Keratinocyte (primary cell): Measurements from ENCODE around the gene GALNT9. TPM values are rescaled to one million over a fixed set of nuclear protein-coding genes. Genes with fewer than 3 reads are reported as not detected.

Source experiments
- DNase-seq: peaks from one replicate; pipeline ENCODE4 v3.0.0-alpha.2; 2011; ENCODE audit warnings: low read depth, missing footprints, low spot score
- FAIRE-seq: peaks from 2 replicates; lab custom pipeline; 2011; peaks lifted over from hg19 to GRCh38; lab: Jason Lieb, UNC
- H2AFZ ChIP-seq: 2 replicates; pipeline ENCODE4 v1.6.0; 2012; ENCODE audit warnings: low read length, control low read depth, inconsistent platforms; ENCODE audit not compliant: control insufficient read depth
- H3K27ac ChIP-seq: 2 replicates; pipeline ENCODE4 v1.5.1; 2011; ENCODE audit warnings: low read length; ENCODE audit not compliant: control insufficient read depth, insufficient read depth
- H3K27me3 ChIP-seq: 3 replicates; pipeline ENCODE4 v1.6.0; 2011; ENCODE audit warnings: low read length; ENCODE audit not compliant: control insufficient read depth, insufficient read depth; ENCODE audit errors: extremely low read depth
- H3K36me3 ChIP-seq, 2 experiments: 2 replicates in 1 of 2; 3 replicates in 1 of 2; pipeline ENCODE4 v1.5.1; 2011; ENCODE audit warnings: low read length in 2 of 2, mild to moderate bottlenecking in 1 of 2; ENCODE audit not compliant: control insufficient read depth in 2 of 2, insufficient read depth in 2 of 2; ENCODE audit errors: extremely low read depth in 1 of 2
- H3K4me1 ChIP-seq: 3 replicates; pipeline ENCODE4 v1.5.1; 2011; ENCODE audit warnings: low read length; ENCODE audit not compliant: control insufficient read depth, insufficient read depth; ENCODE audit errors: extremely low read depth
- H3K4me2 ChIP-seq: 3 replicates; pipeline ENCODE4 v1.6.0; 2011; ENCODE audit warnings: low read depth, low read length; ENCODE audit not compliant: control insufficient read depth, insufficient read depth; ENCODE audit errors: extremely low read depth
- H3K4me3 ChIP-seq, 3 experiments: fragments of 200-600 bp in 1 of 3; sonication (generic) in 1 of 3; 2 replicates in 2 of 3; 3 replicates in 1 of 3; pipeline ENCODE4 v1.5.1; 2011 to 2016; ENCODE audit warnings: low read length in 3 of 3, mild to moderate bottlenecking in 3 of 3, control low read depth in 2 of 3, inconsistent platforms in 1 of 3, low read depth in 1 of 3, mixed read lengths in 1 of 3, mixed run types in 1 of 3, moderate library complexity in 1 of 3; ENCODE audit not compliant: control insufficient read depth in 2 of 3, insufficient read depth in 2 of 3; ENCODE audit errors: extremely low read depth in 1 of 3
- H3K79me2 ChIP-seq: 2 replicates; pipeline ENCODE4 v1.6.0; 2012; ENCODE audit warnings: low read length; ENCODE audit not compliant: control insufficient read depth, insufficient read depth
- H3K9ac ChIP-seq: 3 replicates; pipeline ENCODE4 v1.6.0; 2011; ENCODE audit warnings: low read length; ENCODE audit not compliant: control insufficient read depth, insufficient read depth; ENCODE audit errors: extremely low read depth
- H3K9me1 ChIP-seq: 3 replicates; pipeline ENCODE4 v1.6.0; 2011; ENCODE audit warnings: low read length; ENCODE audit not compliant: control insufficient read depth, insufficient read depth; ENCODE audit errors: extremely low read depth
- H3K9me3 ChIP-seq: 2 replicates; pipeline ENCODE4 v1.5.1; 2012; ENCODE audit warnings: low read depth, low read length; ENCODE audit not compliant: control insufficient read depth
- H4K20me1 ChIP-seq: 3 replicates; pipeline ENCODE4 v1.6.0; 2011; ENCODE audit warnings: low read length; ENCODE audit not compliant: control insufficient read depth, insufficient read depth; ENCODE audit errors: extremely low read depth
- CTCF ChIP-seq, 3 experiments: IDR thresholded peaks in 1 of 3; conservative IDR thresholded peaks in 1 of 3; optimal IDR thresholded peaks in 1 of 3; 2 replicates in 2 of 3; 3 replicates in 1 of 3; pipeline versions ENCODE3 to v1.5.1; 2011; ENCODE audit warnings: low read length in 3 of 3, mild to moderate bottlenecking in 3 of 3, moderate library complexity in 2 of 3, control low read depth in 1 of 3, inconsistent platforms in 1 of 3; ENCODE audit not compliant: insufficient read depth in 2 of 3; ENCODE audit errors: extremely low read depth in 1 of 3
- EZH2 ChIP-seq: IDR thresholded peaks from one replicate; pipeline ENCODE4 v1.6.1; 2012; ENCODE audit warnings: inconsistent platforms, mild to moderate bottlenecking, low read length, moderate library complexity
- dilution Hi-C: fragments of 300-500 bp; cut with MboI; formaldehyde crosslinking; loops from one replicate; pipeline ENCODE4 v1.7.0; 2020; ENCODE audit warnings: low sequenced_read_pairs; ENCODE audit not compliant: extremely low pct_ligation_motif_present
- polyA plus RNA-seq, 5 experiments: library from polyadenylated mRNA; depleted of rRNA in 3 of 5; stranded (reverse) in 3 of 5; stranded (forward) in 1 of 5; unstranded in 1 of 5; fragments of >200 nt; gene quantifications; 1 replicate in 1 of 5; 2 replicates in 3 of 5; 3 replicates in 1 of 5; pipeline versions ENCODE4 v1.2.1 to v1.2.3, GENCODE V29; 2011 to 2012; ENCODE audit warnings: missing spikeins in 2 of 5, low read depth in 1 of 5, low replicate concordance in 1 of 5

GALNT9 gene
- polyA plus RNA-seq, 1 donor (not counting 4 experiments of a cell fraction or from before 2014, with no cell fraction given): not detected

- peaks cover 20% of the 10 kb centered on the region for H3K9me3 ChIP-seq
- no peak for FAIRE-seq
- dilution Hi-C loops: no loop called here
Measured at GRCh38 chr12:132294121-132295034, 35.0 kb downstream of the GALNT9 start.

GRCh38 chr12:132292328-132293319 is 36.8 kb downstream of the GALNT9 start:
- no peaks in the 10 kb centered on the region for H3K27me3 ChIP-seq
- TF ChIP-seq EZH2 (no peak), CTCF (optimal IDR thresholded peaks at IDR 0.05 in 1 of 3, IDR thresholded peaks at IDR 0.05 in 1 of 3, conservative IDR thresholded peaks at IDR 0.05 in 1 of 3; ENCODE audit: extremely low read depth in 1 of 3, insufficient read depth in 2 of 3, low read length in 3 of 3) (no peak)
- no peaks in the 10 kb centered on the region for H3K4me1 ChIP-seq
- H3K9me3 ChIP-seq: peaks cover 21% of the 10 kb centered on the region
- H3K9me1 ChIP-seq: no peaks in the 10 kb centered on the region
- no peak overlapping the region for H2AFZ ChIP-seq
- H3K9ac ChIP-seq: no peak overlapping the region
- no peak overlapping the region for H3K4me3 ChIP-seq
- H3K36me3 ChIP-seq: no peaks in the 10 kb centered on the region
- FAIRE-seq: no peak
- DNase-seq: no peak
- H3K79me2 ChIP-seq: no peaks in the 10 kb centered on the region
- no peaks in the 10 kb centered on the region for H4K20me1 ChIP-seq
- dilution Hi-C loops: no loop called here
- no peak overlapping the region for H3K4me2 ChIP-seq
- no peak overlapping the region for H3K27ac ChIP-seq

More at GRCh38 chr12:132294121-132295034, 35.0 kb downstream of the GALNT9 start:
- no peak overlapping the region for H3K27ac ChIP-seq
- H3K27me3 ChIP-seq: no peaks in the 10 kb centered on the region
- no peaks in the 10 kb centered on the region for H3K36me3 ChIP-seq
- no peaks in the 10 kb centered on the region for H3K9me1 ChIP-seq
- TF ChIP-seq CTCF (optimal IDR thresholded peaks at IDR 0.05 in 1 of 3, IDR thresholded peaks at IDR 0.05 in 1 of 3, conservative IDR thresholded peaks at IDR 0.05 in 1 of 3; ENCODE audit: extremely low read depth in 1 of 3, insufficient read depth in 2 of 3, low read length in 3 of 3): no peak
- TF ChIP-seq EZH2: no peak
- no peak for DNase-seq
- no peaks in the 10 kb centered on the region for H4K20me1 ChIP-seq
- H3K79me2 ChIP-seq: no peaks in the 10 kb centered on the region
- H3K9ac ChIP-seq: no peak overlapping the region
- no peak overlapping the region for H3K4me2 ChIP-seq
- no peak overlapping the region for H2AFZ ChIP-seq
- H3K4me1 ChIP-seq: no peaks in the 10 kb centered on the region
- H3K4me3 ChIP-seq: no peak overlapping the region
